Activated CD4-positive, alpha-beta T cell treated with anti-CD3 and anti-CD28 coated beads, Interleukin-2, amount 50 U/mL, for 4 hours (primary cell): ENCODE measurements around the gene ZNF468.
"Not testable (repeated sequence)": the region's sequence is repeated elsewhere in the genome, so short reads cannot be mapped to it uniquely, and the experiment has no call there.

Source experiments
- DNase-seq, 2 experiments: peaks; one replicate each; pipeline ENCODE4 v3.0.0-alpha.2; 2020

ZNF468 gene

GRCh38 chr19:52823676-52824075 is 33.7 kb downstream of the ZNF468 start:
- no peak for DNase-seq

- peak; percentile 52 to 57 for DNase-seq
Measured at GRCh38 chr19:52821204-52821960, 36.0 kb downstream of the ZNF468 start, which contains the start of gene ZNF28. Gene ZNF28, minus strand, starts transcription at chr19:52821633. Its CDS starts 3,675 bp downstream, at chr19:52817958.

DNA sequence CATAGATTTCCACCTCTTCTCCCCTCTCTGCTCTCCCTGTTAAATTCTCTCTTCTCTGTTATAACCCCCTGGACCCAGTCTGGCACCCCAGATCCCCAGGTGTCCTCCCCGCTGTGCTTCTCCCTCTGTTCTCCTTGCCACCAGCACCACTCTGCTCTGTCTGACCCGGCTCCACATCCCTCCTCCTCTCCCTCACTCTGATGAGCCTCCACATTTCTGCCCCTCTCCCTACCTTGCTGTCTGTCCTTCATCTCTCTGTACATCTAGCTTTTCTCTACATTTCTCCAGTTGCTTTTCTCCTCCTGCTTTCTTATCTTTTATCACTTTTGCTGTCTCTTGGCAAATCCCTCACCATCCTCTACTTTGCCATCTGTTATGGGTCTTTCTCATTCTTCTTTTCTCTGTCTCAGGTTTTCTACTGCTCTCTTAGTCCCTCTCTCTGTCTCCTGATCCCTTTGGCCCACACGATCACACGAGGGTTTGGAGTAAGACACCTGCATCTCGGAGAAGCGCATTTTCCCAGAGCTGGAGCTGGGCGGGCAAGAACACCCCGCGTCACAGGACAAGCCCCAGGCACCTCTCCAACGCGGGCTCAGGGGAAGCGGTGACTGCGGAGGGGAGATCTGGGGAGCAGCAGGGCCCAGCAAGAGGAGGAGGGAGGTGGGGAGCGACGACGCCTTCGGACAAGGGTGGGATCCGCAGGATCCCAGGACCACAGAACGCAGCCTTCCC is 36.8 kb downstream of the ZNF468 start:
- peak; percentile 2 to 3 for DNase-seq

- no peak for DNase-seq
Measured at GRCh38 chr19:52809801-52810200, 47.6 kb downstream of the ZNF468 start.

- not testable (repeated sequence) for DNase-seq
Measured at GRCh38 chr19:52799950-52800640, 57.3 kb downstream of the ZNF468 start.

DNA sequence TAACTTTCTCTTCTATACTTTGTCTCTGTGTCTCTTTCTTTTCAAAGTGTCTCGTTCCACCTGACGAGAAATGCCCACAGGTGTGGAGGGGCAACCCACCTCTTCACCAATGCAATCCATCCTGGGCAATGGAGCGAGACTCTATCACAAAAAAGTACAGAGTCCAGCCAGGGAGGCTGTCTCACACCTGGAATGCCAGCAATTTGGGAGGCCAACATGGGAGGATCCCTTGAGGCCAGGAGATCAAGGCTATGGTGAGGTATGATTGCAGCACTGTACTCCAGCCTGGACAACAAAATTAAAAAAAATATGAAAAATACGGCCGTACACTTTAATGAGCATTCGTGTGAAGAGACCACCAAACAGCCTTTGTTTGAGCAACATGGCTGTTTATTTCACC is 68.0 kb downstream of the ZNF468 start:
- no peak for DNase-seq
